Erythroblast (primary cell): ENCODE data around the gene GMDS.

Experiments used
- GATA1 ChIP-seq: IDR thresholded peaks from 2 replicates; pipeline ENCODE4 v1.6.1; 2011; ENCODE audit warnings: low read depth, mild to moderate bottlenecking, control low read depth, low read length, moderate library complexity
- POLR2A ChIP-seq: IDR thresholded peaks from 2 replicates; pipeline ENCODE4 v1.6.1; 2011; ENCODE audit warnings: mild to moderate bottlenecking, low read length

- no peak for TF ChIP-seq POLR2A
- TF ChIP-seq GATA1: no peak
Measured at GRCh38 chr6:2254747-2255146, 9.3 kb upstream of the GMDS start.
